ENCODE results near the gene FTO.

The FTO gene

DNA sequence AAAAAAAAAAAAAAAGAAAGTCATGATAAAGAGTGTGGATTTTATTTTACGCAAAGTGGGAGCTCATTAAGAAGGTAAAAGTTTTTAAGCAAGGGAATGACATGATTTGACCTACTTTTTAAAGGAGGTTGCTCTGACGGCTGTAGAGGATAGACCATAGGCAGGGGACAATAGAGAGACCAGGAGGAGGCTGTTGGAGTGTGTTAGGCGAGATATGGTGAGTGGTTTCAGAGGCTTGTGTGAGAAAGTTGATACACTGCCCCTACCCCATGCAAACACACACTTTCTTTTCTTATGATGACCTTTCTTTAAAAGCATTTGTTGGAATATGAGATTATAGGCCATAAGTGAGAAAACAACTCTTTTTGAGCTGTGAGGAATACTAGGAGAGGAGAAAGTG is 82.0 kb downstream of the FTO start:
- no peak for DNase-seq

DNA sequence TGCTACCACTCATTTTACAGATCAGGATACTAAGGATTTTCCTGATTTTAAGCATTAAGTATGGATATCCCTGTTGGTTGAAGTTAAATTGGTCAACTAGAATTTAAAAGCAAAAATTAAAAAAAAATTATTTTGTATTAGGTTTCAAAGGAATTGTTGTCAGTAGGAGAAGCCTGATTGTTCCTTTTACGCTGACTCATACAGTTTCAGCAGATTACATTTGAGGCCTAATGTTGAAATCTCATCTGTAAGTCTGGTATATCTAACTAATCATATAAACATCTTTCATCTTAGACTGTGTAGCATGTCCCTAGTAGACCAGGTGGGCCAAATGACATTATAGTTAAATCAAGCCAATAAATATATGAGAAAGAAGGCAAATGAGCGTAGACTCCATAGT is 83.5 kb downstream of the FTO start:
- no peak for DNase-seq

DNA sequence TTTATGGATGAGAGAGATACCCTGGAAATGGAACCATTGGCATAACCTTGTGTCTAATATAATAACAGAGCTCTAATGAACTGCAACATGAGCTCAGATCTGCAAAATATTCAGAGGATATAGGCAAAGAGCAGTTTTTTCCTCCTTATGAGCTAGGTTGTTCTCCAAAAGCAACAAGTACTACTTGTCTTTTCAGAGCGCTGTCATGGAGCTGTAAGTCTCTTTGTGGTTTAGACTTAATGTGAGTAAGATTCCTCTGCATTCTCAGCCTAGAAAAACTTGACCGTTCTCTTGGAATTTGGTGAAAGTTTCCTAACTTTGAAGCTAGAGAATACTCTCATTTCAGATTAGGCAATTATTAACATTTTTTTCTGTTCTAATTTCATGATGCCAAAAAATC is 85.2 kb downstream of the FTO start:
- no peak for DNase-seq

DNA sequence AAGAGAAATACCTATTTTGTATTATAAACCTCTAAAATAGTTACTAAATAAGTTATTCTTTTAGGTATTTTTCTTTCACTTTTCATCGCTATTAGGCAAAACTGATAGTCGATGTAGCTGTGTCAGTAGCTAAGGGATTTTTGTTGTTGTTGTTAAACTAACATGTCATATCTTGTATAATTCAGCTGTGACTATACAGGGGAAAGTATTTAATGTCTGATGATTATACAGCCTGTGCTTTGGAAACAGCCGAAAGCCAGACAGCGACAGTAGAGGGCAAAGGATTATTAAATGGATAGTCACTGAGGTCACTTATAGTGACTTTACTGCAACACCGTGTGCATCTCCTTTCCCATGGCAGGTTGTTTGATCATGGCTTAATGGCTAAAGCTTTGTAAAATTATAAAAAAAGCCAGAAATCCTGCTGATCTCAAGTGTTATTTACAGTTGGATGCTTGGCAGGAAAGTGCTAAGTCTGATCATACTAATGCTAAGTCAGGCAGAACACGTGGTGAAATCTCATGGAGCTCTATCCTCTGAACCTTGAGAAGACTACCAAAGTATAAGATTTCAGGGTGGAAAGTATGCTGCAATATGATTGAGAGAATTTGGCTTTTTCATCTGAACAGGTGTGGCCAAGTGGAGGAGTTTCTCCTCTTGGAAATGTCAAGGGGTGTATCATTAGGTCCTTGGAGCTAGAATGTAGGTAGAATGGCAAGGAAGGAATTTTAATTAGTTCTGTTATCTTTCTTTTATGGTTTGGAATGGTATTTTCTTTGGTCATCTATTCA is 88.4 kb downstream of the FTO start:
- no peak for DNase-seq

DNA sequence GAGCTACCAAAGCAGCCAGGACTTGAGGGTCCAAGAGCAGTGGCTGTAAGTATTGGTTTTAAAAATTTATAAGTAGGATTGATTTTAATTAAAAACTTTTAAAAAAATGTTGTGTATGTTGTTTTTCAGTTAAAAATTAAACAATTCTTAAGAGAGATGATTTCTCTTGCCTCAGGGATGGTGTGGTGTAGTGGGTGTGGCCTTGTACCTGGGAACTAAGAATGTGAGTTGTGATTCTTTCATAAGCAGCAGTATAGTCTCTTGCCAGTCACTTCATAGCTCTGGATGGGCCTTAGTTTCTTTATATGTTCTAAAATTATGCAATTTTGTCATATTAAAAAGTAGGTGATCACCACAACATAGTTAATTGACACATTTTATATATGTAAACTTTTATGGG is 99.5 kb downstream of the FTO start:
- DNase-seq, result no peak

DNA sequence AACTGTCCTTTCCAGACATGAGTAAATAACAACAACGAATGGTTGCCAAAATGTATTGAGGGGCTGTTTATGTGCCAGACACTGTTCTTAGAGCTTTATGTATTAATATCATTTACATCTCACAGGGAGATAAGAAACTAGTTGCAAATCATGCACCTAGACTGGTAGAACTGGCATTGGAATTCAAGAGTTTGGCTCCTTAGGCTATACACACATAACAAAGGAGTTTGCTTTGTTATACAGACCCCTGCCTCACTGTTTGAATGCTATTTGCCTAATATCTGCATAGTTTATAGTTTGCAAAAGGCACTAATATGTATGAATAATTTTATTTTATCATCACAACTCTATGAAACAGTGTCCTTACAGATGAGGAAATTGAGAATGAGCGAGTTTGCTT is 100.0 kb downstream of the FTO start:
- no peak for DNase-seq

DNA sequence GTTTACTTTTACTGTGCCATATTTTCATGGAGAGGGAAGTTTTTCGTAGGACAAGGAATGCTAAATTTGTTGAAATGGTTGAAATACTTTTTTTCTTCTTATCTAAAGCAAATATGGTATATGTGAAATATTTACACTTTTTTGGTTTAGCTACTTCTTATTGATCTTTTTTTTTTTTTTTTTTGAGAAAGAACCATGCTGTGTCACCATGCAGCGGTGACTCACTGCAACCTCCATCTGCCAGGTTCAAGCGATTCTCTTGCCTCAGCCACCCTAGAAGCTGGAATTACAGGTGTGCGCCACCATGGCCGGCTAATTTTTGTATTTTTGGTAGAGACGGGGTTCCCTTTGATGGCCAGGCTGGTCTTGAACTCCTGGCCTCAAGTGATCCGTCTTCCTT is 100.5 kb downstream of the FTO start:
- no peak for DNase-seq

DNA sequence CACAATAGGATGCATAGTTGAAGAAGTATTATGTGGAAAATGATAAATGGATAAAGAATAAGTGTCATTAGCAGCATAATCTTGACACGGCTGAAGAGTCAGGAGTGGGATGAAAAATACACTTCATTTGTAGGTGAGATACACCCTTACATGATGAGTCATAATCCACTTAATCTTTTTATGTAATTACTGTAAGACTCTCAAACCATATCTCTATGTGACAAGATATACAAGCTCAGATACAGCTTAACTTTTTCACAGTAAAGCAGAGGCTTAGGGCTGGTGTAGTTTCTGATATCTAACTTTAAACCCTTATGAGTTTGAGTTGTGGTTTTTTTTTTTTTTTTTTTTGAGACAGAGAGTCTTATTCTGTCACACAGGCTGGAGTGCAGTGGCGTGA is 101.2 kb downstream of the FTO start:
- no peak for DNase-seq

DNA sequence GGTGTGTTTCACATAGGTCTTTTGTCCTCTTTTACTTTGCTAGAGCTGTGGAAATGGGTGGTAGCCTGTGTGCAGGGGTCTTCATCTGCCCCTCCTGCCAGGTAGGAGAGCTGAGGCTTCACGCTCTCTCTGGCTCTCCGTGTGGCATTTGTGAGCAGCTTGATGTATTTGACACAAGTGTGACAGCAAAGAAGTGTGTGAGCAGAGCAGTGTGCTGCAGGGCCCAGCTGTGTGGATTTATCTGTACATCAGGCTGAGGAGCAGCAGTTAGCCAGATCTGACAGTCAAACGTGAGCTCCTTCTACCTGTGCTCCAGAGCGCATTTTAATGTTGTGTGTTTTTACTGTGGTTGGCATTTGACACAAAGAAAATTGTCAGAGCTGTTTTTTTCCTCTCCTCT is 101.8 kb downstream of the FTO start:
- no peak for DNase-seq

DNA sequence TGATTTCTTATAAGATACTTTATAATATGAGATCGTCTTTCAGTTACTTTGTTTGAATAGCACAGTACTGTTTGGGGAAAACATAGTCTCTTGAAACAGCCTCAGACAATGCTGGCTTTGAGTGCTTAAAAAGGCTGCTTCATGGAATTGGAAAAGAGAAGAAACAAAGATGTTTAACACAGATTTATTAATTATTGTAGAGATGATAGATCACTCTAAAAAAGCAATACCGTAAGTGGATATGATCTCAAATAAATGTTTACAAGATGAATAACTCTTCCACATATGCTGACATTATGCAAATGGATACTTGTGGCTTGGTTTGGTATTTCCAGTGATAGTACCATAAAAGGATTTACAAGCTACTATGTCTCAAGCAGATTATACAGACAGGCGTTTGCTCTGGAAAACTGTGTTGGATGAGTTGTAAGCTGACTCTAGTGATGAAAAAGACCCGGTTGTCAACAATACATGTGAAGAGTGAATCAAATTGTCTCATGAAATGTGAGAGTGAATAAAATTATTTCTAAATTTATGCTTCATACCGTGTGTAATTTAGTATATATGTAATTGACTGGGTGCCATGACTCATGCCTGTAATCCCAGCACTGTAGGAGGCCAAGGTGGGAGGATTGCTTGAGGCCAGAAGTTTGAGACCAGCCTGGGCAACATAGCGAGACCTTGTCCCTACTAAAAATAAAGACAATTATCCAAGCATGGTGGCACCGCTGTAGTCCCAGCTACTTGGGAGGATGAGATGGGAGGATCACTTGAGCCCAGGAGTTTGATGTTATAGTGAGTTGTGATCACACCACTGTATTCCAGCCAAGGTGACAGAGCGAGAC is 105.4 kb downstream of the FTO start:
- no peak for DNase-seq

DNA sequence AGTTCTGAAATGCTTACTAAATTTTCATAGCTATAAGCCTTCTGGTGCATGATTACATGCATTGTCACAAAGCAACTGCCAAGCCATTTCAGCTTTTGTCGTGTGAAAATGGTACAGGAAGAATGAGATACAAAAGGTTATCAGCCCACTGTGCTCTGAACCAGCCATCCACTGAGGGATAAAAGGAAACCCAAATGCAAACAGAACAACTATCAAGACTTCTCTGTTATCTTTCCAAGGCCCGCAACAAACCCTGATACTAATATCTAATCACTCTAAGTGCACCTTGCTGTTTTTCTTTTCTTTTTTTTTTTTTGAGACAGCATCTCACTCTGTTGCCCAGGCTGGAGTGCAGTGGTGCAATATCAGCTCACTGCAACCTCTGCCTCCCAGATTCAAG is 109.0 kb downstream of the FTO start:
- no peak for DNase-seq

DNA sequence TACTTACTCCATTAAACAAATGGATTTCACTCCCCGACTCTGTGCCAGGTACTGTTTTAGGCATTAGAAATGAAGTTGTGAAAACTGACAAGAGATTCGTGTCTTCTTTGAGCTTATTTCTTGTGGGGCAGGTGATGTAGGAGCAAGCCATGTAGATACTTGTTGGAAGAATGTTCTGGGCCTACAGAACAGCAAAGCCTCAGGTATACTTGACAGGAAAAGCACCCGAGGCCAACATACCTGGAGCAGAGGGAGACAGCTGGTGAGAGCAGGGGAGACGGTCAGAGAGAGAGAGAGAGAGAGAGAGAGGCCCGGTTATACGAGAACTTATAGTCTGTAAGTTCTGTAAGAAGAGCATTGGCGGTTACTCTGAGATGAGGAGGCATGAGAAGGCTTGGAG is 110.8 kb downstream of the FTO start:
- DNase-seq, result no peak

DNA sequence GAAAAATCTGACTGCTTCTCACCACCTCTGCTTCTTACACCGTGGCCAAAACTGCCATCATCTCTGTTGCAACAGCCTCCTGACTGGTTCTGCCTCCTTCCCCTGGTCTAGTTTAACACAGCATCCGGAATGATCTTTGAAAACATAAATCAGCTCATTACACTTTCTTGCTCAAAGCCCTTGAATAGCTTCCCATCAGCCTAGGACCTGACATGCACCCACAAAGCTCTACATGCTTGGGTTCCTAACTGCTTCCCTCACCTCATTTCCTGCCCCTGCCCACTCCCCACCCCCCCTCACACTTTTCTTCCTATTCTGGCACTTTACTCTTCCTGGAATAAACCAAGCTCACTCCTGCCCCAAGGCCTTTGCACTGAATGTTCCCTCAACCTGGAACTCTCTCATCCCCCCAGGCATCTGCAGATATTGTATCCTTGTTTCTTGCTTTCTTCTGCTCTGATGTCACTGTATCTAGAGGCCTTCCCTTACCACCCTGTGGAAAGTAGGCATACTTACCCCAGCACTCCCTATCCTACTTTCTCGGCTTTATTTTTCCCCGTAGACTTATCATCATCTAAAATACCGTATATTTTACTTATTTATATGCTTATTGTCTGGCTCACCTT is 112.4 kb downstream of the FTO start:
- no peak for DNase-seq

DNA sequence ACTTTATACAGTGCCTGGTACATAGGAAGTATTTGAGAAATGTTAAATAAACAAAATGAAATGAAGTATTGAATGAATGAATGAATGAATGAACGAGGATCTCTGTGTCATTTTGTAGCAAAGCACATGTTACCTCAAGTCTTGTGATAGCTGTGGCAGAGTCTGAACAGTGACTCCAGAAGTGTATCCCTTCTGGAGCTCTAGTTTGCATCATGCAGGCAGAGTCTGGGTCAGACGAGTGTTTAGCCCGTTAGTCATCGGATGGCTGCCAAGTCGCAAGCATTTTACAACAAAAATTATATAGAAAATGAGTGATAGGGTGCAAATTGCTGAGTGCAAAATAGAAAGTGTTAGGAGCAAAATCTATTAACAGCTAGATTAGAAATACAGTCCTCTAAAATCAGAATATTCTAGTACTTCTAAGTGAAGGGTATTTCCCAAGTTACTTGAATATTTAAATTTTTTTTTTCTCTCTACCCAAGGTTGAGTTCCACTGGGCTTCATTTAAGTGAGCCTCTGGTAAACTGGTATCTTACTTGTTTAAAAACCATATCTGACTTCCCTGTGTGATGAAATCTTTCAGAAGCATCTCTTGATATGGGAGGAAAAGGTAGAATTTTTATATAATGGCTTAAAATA is 113.3 kb downstream of the FTO start:
- no peak for DNase-seq

DNA sequence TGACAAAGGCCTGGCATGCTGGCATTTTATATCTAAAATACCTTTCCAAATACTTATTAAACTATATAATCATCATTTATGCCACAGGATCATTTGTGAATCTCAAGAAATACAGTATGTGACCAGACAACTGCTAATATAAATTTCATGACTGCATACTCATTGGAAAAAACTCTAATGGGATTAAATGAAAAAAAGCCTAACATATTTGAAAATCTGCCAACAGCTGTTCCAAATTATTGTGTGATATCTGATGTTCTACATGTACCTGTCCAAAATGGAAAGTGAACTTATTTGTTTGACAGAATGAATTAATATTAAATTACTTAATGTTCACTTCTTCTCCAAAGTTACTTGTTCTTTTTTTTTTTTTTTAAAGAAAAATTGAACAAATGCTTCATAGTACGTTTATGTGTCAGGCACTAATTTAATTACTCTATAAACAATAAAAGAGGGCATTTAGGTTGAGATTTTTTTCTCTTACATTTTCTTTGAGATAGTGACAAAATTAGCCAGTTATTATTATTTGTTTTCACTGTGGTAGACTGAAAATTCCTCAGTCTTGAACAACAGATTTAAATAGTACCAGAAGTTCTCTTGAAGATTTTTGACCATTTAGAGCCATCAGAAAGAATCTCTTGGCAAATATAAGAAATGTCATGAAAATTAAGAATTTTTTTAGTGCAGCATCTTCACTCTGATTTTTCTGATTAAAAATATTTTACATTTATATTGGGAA is 114.0 kb downstream of the FTO start:
- no peak for DNase-seq

DNA sequence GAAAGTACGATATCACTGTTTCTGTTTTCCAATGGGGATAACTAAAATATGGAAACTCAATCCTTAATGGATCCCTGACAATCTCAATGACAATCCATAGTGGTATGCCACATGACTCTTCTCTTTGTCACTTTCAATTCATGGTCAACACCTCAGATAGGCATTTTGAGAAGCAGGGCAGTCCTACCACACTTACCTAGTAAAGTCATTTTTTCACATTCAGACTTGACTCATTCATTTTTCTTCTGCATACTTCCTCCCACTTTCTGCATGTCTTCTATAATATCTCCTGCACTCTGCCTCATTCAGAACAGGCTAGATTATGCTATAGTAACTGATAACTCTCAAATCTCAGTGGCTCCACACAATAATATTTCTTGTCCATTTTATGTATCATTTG is 117.5 kb downstream of the FTO start:
- no peak for DNase-seq

DNA sequence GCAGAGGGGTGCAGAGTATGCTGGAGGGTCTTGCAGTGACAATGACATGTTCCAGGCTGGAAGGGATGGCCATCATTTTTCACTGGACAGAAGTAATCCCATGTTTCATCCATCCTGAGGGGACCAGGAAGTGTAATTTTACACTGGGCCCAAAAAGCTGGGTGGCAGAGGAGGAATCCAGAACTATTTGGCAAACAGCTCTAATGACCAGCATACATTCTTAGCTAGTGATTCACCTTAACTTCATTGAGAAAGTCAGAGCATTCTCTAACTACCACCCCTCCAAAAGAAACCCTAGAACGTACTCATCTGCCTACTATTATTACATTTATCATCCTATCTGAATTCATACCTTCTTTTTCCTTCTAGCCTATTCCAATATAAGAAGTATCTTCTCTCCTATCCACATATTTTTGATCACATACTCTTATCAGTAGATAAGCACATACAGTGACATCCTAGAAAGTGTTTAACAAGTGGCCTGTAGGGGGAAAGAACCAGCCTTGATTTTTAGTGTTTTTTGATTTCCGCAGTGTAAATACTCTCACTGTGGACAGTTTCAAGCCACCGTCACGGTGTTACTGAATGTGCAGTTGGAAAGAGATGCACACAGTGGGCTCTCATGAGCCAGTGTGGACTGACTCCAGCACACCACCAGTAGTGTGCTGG is 118.1 kb downstream of the FTO start:
- DNase-seq, result no peak

DNA sequence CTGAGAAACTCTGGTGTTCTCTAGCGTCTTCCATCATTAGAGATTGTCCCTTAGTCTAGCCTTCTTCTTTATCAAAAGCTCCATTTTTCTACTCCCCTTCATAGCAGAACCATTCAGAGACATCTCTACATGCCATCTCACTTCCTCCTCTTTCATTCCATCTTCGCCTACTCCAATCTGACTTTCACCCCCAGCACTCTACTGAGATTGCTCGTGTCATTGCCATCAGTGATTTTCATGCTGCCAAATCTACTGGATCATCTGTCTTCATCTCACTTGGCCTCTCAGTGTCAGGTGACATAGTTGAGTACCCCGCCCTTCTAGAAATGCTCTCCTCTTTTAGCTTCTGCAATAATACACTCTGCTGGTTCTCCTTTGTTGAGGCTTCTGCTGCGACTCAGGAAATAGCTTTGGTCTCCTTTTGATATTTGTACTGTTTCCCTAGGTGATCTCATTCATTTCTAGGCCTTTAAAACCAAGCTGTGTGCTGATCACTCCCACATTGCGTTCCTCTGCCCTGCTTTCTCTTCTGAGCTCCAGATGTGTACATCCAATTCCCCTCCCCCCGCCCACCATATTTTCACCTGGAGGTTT is 119.1 kb downstream of the FTO start:
- no peak for DNase-seq

DNA sequence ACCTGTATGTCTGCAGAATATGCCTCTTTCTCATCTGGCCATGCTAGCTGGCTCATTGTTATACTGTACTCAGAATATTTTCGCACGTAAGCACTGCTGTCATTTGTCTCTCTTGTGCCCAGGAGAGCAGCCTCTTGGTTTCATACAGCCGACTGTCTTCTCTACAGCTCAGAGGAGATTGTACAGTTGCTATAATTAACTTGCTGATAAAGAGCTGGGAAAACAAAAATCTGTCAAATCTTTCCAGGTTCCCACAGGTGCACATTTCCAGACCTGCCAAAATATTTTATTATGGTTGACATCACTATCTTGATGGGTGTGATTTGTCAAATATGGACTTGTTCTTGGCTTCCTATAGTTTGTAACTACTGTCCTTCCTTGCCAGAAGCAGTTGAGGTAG is 122.7 kb downstream of the FTO start:
- DNase-seq, result no peak

DNA sequence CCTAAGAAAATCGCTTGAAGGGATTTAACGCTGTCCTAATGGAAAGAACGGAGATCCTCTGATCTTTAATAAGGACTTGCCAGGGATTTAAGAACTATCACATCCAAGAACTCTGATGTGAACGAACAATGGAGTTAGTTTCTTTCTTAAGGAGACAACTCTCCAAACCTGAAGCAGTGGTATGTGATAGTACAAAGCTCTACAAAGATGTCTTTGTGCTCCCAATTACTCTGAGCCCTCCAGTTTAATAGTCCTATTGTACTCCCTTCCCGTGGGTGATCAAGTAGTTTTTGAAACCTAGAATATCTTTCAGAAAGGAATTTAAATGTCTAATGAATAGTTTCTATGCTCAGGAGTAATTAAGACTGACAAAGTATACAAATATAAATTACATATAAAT is 123.8 kb downstream of the FTO start:
- no peak for DNase-seq

DNA sequence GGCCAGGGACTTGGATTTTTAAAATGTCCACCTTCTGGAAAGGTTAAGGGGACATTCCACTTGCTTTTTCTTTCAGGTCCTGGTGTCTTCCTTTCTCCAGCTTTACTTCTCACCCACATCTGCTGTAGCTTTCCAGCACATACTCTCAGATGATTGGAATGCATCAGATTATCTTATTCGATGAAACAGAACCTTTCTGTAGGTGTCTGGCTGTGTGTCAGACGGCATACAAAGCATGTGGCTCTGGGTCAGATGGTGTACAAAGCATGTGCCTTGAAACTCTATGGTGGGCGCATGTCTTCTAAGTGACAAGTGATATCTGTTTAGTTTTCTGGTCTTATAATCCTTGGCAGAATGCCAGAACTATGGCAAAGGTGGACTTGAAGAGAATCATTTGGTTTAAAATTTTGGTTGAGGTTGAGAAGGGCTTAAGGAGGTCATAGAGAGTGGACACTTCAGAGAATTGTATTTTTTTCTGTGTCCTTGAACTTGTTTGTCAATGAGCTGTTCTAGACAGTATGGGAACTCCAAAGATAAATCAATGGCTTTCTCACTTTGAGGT is 125.3 kb downstream of the FTO start:
- DNase-seq, result no peak
